Measurements from ENCODE around the gene TBCD. TPM values are rescaled to one million over a fixed set of nuclear protein-coding genes. Genes with fewer than 3 reads are reported as not detected.

TBCD gene
- total RNA-seq, 2 experiments from 2014 or later, result 87.8 to 145 TPM

DNA sequence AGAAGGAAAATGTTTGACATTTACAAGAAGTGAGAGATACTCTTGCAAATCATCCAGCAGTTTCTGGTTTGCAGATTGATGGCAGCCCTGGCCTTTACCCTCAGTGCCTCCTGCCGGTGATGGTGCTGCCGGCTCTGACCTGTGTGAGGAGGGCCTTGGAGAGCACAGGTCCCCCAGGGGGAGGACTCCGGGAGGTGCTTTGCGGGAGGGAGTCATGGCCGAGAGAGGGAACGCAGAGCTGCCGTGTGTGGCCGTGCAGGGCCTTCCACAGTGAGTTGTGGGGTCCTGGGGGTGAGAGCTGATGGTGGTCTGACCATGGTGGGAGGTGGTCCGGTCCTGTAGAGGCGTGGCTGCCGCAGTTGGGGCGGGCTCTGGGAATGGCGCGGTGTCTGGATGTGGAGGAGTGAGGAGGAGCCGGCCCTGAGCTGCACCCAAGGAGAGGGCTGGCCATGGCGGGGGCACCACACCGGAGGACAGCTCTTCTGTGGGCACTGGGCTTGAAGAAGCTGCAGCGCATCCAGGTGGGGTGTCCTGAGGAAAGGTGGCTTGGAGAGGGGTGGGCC is 116.0 kb downstream of the TBCD start:
- CTCF ChIA-PET (ENCODE audit: unreplicated experiment), result interaction anchor here (1.5 kb wide), 1 partner anchor 47 kb away, joined by 4 read pairs; no protein-coding TSS in a partner anchor
- H3K4me1 ChIP-seq (ENCODE audit: insufficient read depth, low read length, poor library complexity, severe bottlenecking), result peaks cover 100% of the 10 kb centered on the region
- intact Hi-C loops (cut with micrococcal nuclease; ENCODE audit: unreplicated experiment), result no loop called here

DNA sequence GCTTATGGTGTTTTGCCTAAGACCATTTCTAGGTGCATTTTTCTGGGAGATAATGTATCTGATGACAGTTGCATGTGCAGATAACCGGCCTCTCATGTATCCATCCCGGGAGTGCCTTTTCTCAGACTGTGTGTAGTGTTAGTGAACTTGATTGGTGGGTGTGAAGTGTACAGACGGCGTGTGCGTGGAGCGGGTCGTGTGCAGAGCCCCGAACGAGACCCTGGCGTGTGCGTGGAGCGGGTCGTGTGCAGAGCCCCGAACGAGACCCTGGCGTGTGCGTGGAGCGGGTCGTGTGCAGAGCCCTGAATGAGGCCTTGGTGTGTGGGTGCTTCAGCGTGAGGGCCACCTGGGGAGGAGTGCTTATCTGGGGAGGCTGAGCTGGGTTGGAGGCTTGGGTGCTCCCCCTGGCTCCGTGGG is 116.9 kb downstream of the TBCD start:
- Histone ChIP-seq H3K4me1 (ENCODE audit: insufficient read depth, low read length, poor library complexity, severe bottlenecking) (peaks cover 100% of the 10 kb centered on the region), H3K9me2 (ENCODE audit: insufficient read depth, low read length) (no peaks in the 10 kb centered on the region), H3K79me2 (ENCODE audit: insufficient read depth, low read depth, low read length) (peaks cover 4% of the 10 kb centered on the region; the same call in 1 of the 2 replicates), H3K4me2 (ENCODE audit: low read length) (peak overlapping the region; percentile 65), H3K36me3 (ENCODE audit: insufficient read depth, low read length) (peaks cover 19% of the 10 kb centered on the region), H2AFZ (ENCODE audit: low read length) (no peak overlapping the region), H3K9me3 (ENCODE audit: low read length) (no peaks in the 10 kb centered on the region), H3K4me3 (ENCODE audit: low read depth, low read length, poor library complexity, severe bottlenecking) (peak overlapping the region; percentile 37), H4K20me1 (ENCODE audit: insufficient read depth, low read length) (peaks cover 8% of the 10 kb centered on the region; the same call in 1 of the 2 replicates), H3K27ac (ENCODE audit: low read depth, low read length, poor library complexity, severe bottlenecking) (no peak overlapping the region)
- intact Hi-C loops (cut with micrococcal nuclease; ENCODE audit: unreplicated experiment), result no loop called here
- no peak for TF ChIP-seq EZH2phosphoT487 (IDR thresholded peaks at IDR 0.05; ENCODE audit: borderline replicate concordance, low read depth, low read length)
- no peak for TF ChIP-seq CTCF (conservative IDR thresholded peaks at IDR 0.05; ENCODE audit: low read length)
- ChIA-PET CTCF (ENCODE audit: unreplicated experiment) (interaction anchor here (1.5 kb wide), 1 partner anchor 46 kb away, joined by 4 read pairs; no protein-coding TSS in a partner anchor), POLR2A (interaction anchor here (0.6 to 4.8 kb wide), 4 partner anchors 16 to 369 kb away, joined by 3 to 19 read pairs (median 4); no protein-coding TSS in a partner anchor)
- no peak for DNase-seq (ENCODE audit: low spot score)
- BruUV-seq (replicated peaks), result no TSS peak

More for the DNA sequence above, 116.0 kb downstream of the TBCD start:
- no peak for TF ChIP-seq EZH2phosphoT487 (IDR thresholded peaks at IDR 0.05; ENCODE audit: borderline replicate concordance, low read depth, low read length)
- no peak for TF ChIP-seq CTCF (conservative IDR thresholded peaks at IDR 0.05; ENCODE audit: low read length)
- DNase-seq (ENCODE audit: low spot score), result no peak
- Histone ChIP-seq H3K27ac (ENCODE audit: low read depth, low read length, poor library complexity, severe bottlenecking) (no peak overlapping the region), H2AFZ (ENCODE audit: low read length) (no peak overlapping the region), H3K36me3 (ENCODE audit: insufficient read depth, low read length) (peaks cover 25% of the 10 kb centered on the region), H3K4me3 (ENCODE audit: low read depth, low read length, poor library complexity, severe bottlenecking) (no peak overlapping the region), H3K9me2 (ENCODE audit: insufficient read depth, low read length) (no peaks in the 10 kb centered on the region), H3K79me2 (ENCODE audit: insufficient read depth, low read depth, low read length) (peaks cover 4% of the 10 kb centered on the region; the same call in 1 of the 2 replicates), H3K4me2 (ENCODE audit: low read length) (0 out of 2 replicates have a peak overlapping the region, but pooled peaks have one; percentile 65), H3K9me3 (ENCODE audit: low read length) (no peaks in the 10 kb centered on the region), H4K20me1 (ENCODE audit: insufficient read depth, low read length) (peaks cover 16% of the 10 kb centered on the region; the same call in 1 of the 2 replicates)
- no TSS peak for BruUV-seq (replicated peaks)
- POLR2A ChIA-PET, result no interaction called here

DNA sequence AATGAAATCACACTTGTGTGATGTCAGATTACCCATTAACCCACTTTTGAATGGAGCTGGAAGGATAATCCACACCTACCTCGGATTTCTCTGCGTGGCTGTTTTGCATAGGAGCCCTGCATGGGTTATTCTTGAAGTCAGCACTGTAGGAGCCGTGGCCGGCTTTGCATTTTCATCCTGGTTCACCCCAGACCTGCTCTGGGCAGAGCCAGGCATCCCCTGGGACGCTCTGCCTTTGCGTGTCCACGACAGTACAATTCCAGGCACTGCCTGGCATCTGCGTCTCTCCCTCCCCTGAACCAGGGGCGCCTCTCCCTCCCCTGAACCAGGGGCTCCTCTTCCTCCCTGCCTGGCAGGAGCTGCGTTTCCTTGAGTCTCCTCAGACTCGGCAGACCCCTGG is 117.7 kb downstream of the TBCD start:
- peak overlapping the region; percentile 65 for H3K4me2 ChIP-seq (ENCODE audit: low read length)
- peaks cover 93% of the 10 kb centered on the region for H3K4me1 ChIP-seq (ENCODE audit: insufficient read depth, low read length, poor library complexity, severe bottlenecking)

More for the DNA sequence above, 117.7 kb downstream of the TBCD start:
- BruUV-seq (replicated peaks), result no TSS peak
- DNase-seq (ENCODE audit: low spot score), result peak; percentile 50
- H2AFZ ChIP-seq (ENCODE audit: low read length), result no peak overlapping the region
- H3K9me2 ChIP-seq (ENCODE audit: insufficient read depth, low read length), result no peaks in the 10 kb centered on the region
- ChIA-PET POLR2A (interaction anchor here (1.0 to 4.8 kb wide), 3 partner anchors 15 to 162 kb away, joined by 3 to 19 read pairs (median 3); no protein-coding TSS in a partner anchor), CTCF (ENCODE audit: unreplicated experiment) (interaction anchor here (2.5 kb wide), 1 partner anchor 15 kb away, joined by 16 read pairs; no protein-coding TSS in a partner anchor)
- TF ChIP-seq CTCF (conservative IDR thresholded peaks at IDR 0.05; ENCODE audit: low read length) (no peak), EZH2phosphoT487 (IDR thresholded peaks at IDR 0.05; ENCODE audit: borderline replicate concordance, low read depth, low read length) (no peak)
- H4K20me1 ChIP-seq (ENCODE audit: insufficient read depth, low read length), result peaks cover 8% of the 10 kb centered on the region; the same call in 1 of the 2 replicates
- peak overlapping the region; percentile 95 for H3K27ac ChIP-seq (ENCODE audit: low read depth, low read length, poor library complexity, severe bottlenecking)
- H3K36me3 ChIP-seq (ENCODE audit: insufficient read depth, low read length), result peaks cover 19% of the 10 kb centered on the region
- intact Hi-C loops (cut with micrococcal nuclease; ENCODE audit: unreplicated experiment), result no loop called here
- H3K79me2 ChIP-seq (ENCODE audit: insufficient read depth, low read depth, low read length), result peaks cover 4% of the 10 kb centered on the region; the same call in 1 of the 2 replicates
- peak overlapping the region; percentile 37 for H3K4me3 ChIP-seq (ENCODE audit: low read depth, low read length, poor library complexity, severe bottlenecking)
- H3K9me3 ChIP-seq (ENCODE audit: low read length), result no peaks in the 10 kb centered on the region

Measured in OCI-LY7 (cell line).